GM12801 (cell line): ENCODE data around the gene ISCU.

Experiments used
- CTCF ChIP-seq: IDR thresholded peaks from one replicate; pipeline ENCODE4 v1.5.1; 2011; ENCODE audit warnings: control low read depth; ENCODE audit not compliant: insufficient read length; ENCODE audit errors: extremely low read depth

Gene ISCU

DNA sequence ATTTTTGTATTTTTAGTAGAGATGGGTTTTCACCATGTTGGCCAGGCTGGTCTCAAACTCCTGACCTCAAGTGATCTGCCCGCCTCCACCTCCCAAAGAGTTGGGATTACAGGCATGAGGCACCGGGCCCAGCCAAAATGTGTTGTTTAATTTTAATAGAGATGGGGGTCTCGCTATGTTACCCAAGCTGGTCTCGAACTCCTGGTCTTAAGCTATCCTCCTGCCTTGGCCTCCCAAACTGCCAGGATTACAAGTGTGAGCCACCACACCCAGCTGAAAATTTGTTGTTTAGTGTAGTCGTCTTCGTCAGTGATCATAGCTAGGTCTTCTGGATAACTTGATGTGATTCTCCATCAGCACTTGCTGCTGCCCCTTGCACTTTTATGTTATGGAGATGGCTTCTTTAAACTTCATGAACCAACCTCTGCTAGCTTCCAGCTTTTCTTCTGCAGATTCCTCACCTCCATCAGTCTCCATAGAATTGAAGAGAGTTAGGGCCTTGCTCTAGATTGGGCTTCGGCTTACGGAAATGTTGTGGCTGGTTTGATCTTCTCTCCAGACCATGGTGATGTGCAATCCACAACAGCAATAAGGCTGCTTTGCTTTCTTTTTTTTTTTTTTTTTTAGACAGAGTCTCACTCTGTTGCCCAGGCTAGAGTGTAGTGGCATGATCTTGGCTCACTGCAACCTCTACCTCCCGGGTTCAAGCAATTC, 13.0 kb downstream of the ISCU start:
- TF ChIP-seq CTCF, result no peak

- no peak for TF ChIP-seq CTCF
Observed at GRCh38 chr12:108576660-108577234, 14.4 kb downstream of the ISCU start.

DNA sequence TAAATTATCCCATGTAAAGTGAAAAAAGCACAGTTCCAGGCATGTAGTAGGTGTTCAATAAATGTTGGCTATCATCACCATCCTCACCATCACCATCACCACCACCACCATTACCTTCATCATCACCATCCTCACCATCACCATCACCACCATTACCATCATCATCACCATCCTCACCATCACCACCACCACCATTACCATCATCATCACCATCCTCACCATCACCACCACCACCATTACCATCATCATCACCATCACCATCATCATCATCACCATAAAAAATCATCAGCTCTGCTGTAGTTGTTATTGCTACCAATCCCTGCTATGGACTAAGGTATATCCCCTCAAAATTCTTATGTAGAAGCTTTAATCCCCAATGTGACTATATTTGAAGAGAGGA, 15.1 kb downstream of the ISCU start:
- no peak for TF ChIP-seq CTCF

DNA sequence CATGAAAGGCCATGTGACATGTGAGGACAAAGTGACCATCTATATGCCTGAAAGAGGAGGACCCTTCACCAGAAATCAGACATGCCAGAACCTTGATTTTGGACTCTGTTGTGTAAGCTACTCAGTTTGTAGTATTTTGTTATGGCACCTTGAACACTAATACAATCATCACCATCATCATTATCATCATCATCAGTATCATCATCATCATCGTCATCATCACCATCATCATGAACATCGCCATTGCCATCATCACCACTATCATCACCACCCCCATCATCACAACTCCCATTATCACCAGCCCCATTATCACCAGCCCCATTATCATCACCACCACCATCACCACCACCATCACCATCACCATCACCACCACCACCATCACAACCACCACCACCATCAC, 15.9 kb downstream of the ISCU start:
- TF ChIP-seq CTCF, result no peak

DNA sequence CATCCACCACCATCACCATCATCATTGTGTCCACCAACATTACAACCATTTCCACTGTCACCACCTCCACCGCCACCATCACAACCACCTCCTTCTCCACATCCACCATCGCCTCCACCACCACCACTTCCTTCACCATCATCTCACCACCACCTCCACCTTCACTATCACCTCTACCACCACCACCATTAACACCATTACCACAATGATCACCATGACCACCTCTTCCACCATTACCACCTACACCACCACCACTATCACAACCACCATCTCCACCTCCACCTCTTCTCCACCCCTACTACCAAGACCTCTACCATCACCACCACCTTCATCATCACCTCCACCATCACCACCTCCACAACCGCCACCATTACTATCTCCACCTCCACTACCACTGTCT, 16.4 kb downstream of the ISCU start:
- TF ChIP-seq CTCF, result no peak

GRCh38 chr12:108580531-108580930, 18.1 kb downstream of the ISCU start:
- TF ChIP-seq CTCF, result no peak

DNA sequence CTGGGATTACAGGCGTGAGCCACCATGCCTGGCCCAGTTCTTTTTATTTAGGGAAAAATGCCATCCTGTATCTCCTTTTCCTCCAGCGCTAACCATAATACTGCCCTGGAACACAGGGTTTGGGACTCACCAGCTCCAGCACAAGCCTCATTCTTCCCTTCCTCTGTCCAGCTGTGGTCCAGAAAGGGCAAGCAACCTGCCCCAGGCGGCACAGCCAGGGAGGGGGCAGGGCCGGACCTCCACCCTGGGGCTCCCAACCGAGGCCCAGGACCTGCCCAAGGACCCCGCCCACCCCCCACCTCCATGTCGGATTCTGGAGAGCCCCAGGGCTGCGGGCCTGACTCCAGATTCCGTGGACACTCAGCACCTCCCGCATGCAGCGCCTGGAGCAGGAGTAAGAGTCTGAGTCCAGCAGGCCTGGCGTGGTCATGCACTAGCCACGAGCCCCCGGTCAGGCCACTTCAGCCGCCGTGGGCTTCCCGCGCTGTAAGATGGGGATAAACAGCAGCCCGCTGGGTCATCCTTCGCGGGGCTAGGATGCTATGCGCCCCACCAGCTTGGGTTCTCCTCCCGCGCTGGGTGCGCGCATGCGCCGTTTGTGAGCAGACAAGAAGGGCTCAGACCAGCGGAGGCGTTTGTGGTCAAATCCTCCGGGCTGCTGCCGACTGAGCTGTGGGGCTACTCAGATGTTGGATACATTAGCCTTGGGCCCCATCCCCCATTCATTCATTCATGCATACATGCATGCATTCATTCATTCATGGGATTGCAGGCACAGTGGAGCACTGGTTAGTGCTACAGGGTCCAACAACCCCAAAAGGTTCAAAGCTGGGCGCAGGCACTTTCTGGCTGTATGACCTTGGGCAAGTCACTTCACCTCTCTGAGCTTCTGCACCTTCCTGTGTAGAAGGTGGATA, 19.2 kb downstream of the ISCU start:
- TF ChIP-seq CTCF, result no peak
